Measurements from ENCODE around the gene TUBA4A.

The TUBA4A gene

DNA sequence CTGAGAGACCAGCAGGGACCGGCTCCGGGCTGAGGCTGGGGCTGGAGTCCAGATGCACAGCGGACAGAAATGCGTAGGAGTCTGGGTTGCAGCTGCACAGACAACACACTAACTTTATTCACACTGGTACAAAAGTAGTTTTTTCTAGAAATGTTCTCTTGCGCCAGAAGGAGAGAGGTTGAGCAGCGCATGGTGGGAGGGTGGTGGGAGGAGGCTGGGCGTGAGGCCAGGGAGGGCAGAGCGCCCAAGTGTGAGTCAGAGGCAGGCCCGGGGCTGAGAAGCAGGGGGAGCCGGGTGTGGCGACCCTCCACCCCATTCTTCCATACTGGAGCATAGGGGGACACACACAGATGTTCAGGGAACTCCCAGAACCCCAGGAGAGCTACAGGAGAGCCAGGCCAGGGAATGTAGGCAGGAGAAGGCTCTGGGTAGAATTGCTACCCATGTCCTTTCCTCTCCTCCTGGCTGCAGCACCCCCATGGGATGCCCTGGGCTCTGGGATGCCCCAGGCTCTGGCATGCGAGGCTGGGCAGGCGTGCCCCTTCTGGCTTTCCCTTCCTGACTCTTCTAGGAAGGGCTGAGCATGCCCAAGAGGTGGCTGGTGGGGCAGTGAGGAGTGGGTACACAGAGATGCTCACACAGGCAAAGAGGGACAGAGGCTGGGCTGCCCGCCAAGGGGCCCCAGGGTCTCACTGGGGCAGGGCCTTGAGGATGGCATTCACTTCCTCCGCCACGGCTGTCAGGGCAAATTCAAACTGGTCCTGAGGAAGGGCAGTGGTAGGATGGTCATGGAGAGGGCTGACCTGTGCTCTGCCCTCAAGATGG lies 36.0 kb upstream of the TUBA4A start (continued):
- TF ChIP-seq, protein P1, sequence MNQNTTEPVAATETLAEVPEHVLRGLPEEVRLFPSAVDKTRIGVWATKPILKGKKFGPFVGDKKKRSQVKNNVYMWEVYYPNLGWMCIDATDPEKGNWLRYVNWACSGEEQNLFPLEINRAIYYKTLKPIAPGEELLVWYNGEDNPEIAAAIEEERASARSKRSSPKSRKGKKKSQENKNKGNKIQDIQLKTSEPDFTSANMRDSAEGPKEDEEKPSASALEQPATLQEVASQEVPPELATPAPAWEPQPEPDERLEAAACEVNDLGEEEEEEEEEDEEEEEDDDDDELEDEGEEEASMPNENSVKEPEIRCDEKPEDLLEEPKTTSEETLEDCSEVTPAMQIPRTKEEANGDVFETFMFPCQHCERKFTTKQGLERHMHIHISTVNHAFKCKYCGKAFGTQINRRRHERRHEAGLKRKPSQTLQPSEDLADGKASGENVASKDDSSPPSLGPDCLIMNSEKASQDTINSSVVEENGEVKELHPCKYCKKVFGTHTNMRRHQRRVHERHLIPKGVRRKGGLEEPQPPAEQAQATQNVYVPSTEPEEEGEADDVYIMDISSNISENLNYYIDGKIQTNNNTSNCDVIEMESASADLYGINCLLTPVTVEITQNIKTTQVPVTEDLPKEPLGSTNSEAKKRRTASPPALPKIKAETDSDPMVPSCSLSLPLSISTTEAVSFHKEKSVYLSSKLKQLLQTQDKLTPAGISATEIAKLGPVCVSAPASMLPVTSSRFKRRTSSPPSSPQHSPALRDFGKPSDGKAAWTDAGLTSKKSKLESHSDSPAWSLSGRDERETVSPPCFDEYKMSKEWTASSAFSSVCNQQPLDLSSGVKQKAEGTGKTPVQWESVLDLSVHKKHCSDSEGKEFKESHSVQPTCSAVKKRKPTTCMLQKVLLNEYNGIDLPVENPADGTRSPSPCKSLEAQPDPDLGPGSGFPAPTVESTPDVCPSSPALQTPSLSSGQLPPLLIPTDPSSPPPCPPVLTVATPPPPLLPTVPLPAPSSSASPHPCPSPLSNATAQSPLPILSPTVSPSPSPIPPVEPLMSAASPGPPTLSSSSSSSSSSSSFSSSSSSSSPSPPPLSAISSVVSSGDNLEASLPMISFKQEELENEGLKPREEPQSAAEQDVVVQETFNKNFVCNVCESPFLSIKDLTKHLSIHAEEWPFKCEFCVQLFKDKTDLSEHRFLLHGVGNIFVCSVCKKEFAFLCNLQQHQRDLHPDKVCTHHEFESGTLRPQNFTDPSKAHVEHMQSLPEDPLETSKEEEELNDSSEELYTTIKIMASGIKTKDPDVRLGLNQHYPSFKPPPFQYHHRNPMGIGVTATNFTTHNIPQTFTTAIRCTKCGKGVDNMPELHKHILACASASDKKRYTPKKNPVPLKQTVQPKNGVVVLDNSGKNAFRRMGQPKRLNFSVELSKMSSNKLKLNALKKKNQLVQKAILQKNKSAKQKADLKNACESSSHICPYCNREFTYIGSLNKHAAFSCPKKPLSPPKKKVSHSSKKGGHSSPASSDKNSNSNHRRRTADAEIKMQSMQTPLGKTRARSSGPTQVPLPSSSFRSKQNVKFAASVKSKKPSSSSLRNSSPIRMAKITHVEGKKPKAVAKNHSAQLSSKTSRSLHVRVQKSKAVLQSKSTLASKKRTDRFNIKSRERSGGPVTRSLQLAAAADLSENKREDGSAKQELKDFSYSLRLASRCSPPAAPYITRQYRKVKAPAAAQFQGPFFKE (tag by site-specific recombination; IDR thresholded peaks at IDR 0.05; ENCODE audit: borderline replicate concordance) = no peak
- TF ChIP-seq, protein P2, sequence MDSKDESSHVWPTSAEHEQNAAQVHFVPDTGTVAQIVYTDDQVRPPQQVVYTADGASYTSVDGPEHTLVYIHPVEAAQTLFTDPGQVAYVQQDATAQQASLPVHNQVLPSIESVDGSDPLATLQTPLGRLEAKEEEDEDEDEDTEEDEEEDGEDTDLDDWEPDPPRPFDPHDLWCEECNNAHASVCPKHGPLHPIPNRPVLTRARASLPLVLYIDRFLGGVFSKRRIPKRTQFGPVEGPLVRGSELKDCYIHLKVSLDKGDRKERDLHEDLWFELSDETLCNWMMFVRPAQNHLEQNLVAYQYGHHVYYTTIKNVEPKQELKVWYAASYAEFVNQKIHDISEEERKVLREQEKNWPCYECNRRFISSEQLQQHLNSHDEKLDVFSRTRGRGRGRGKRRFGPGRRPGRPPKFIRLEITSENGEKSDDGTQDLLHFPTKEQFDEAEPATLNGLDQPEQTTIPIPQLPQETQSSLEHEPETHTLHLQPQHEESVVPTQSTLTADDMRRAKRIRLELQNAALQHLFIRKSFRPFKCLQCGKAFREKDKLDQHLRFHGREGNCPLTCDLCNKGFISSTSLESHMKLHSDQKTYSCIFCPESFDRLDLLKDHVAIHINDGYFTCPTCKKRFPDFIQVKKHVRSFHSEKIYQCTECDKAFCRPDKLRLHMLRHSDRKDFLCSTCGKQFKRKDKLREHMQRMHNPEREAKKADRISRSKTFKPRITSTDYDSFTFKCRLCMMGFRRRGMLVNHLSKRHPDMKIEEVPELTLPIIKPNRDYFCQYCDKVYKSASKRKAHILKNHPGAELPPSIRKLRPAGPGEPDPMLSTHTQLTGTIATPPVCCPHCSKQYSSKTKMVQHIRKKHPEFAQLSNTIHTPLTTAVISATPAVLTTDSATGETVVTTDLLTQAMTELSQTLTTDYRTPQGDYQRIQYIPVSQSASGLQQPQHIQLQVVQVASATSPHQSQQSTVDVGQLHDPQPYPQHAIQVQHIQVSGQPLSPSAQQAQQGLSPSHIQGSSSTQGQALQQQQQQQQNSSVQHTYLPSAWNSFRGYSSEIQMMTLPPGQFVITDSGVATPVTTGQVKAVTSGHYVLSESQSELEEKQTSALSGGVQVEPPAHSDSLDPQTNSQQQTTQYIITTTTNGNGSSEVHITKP (tag by site-specific recombination; IDR thresholded peaks at IDR 0.05) = peak; percentile 69
- no peak for TF ChIP-seq BCL11A (tag by site-specific recombination; IDR thresholded peaks at IDR 0.05; ENCODE audit: low read depth)
- TF ChIP-seq, protein P3, sequence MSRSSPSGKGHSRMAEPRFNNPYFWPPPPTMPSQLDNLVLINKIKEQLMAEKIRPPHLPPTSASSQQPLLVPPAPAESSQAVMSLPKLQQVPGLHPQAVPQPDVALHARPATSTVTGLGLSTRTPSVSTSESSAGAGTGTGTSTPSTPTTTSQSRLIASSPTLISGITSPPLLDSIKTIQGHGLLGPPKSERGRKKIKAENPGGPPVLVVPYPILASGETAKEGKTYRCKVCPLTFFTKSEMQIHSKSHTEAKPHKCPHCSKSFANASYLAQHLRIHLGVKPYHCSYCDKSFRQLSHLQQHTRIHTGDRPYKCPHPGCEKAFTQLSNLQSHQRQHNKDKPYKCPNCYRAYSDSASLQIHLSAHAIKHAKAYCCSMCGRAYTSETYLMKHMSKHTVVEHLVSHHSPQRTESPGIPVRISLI (tag by site-specific recombination; IDR thresholded peaks at IDR 0.05) = no peak

DNA sequence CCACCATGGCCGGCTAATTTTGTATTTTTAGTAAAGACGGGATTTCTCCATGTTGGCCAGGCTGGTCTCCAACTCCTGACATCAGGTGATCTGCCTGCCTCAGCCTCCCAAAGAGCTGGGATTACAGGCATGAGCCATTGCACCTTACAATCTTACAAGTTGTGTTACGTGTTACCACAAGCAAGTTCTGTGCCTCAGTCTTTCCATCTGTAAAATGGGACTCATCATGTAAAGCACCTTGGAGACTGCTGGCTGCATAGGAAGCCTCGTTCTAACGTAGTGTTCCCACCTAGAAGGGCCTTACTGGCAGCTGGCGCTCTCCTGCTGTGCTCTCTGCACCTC lies 35.4 kb upstream of the TUBA4A start:
- POLR2A ChIA-PET = no interaction called here
- Histone ChIP-seq H3K4me3 (ENCODE audit: low read depth, low read length) (no peak overlapping the region), H3K36me3 (ENCODE audit: control insufficient read depth in 2 of 2, insufficient read depth in 1 of 2, low read length in 2 of 2) (peaks cover 0 to 24% of the 10 kb centered on the region in 2 experiments; a peak in 1 of 3 replicates), H3K27ac (ENCODE audit: extremely low read depth, low read depth, low read length) (no peak overlapping the region), H3K4me1 (ENCODE audit: control insufficient read depth, insufficient read depth, low read length) (no peaks in the 10 kb centered on the region; the same call in 1 of the 2 replicates), H3K9me3 (ENCODE audit: control insufficient read depth, insufficient read depth, low read depth, low read length) (no peaks in the 10 kb centered on the region)
- TF ChIP-seq, protein P4, sequence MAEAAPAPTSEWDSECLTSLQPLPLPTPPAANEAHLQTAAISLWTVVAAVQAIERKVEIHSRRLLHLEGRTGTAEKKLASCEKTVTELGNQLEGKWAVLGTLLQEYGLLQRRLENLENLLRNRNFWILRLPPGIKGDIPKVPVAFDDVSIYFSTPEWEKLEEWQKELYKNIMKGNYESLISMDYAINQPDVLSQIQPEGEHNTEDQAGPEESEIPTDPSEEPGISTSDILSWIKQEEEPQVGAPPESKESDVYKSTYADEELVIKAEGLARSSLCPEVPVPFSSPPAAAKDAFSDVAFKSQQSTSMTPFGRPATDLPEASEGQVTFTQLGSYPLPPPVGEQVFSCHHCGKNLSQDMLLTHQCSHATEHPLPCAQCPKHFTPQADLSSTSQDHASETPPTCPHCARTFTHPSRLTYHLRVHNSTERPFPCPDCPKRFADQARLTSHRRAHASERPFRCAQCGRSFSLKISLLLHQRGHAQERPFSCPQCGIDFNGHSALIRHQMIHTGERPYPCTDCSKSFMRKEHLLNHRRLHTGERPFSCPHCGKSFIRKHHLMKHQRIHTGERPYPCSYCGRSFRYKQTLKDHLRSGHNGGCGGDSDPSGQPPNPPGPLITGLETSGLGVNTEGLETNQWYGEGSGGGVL (tag by site-specific recombination; IDR thresholded peaks at IDR 0.05) = no peak
- no peak for TF ChIP-seq KLF9 (tag by site-specific recombination; IDR thresholded peaks at IDR 0.05; ENCODE audit: low read depth)
- CTCF ChIA-PET = interaction anchor here (0.7 kb wide), 1 partner anchor 15 kb away, joined by 3 read pairs; no protein-coding TSS in a partner anchor
